Left ventricle myocardium inferior (tissue), 1 donor: ENCODE data around the gene NFKBIL1. TPM values are rescaled to one million over a fixed set of nuclear protein-coding genes. Genes with fewer than 3 reads are reported as not detected.
A peak's percentile ranks its signal among the peaks of the same experiment; 100 is the strongest.
"Not testable (repeated sequence)": the region's sequence is repeated elsewhere in the genome, so short reads cannot be mapped to it uniquely, and the experiment has no call there.

Experiments
- DNase-seq: peaks from one replicate; pipeline ENCODE4 v3.0.0-alpha.2; 2020
- H3K27ac ChIP-seq: fragments of 200-600 bp; replicated peaks from 2 replicates; pipeline ENCODE4 v1.8.0; 2021
- H3K27me3 ChIP-seq: fragments of 200-600 bp; 2 replicates; pipeline ENCODE4 v1.8.0; 2021; ENCODE audit warnings: low read depth
- H3K36me3 ChIP-seq: fragments of 200-600 bp; 2 replicates; pipeline ENCODE4 v1.8.0; 2021
- H3K4me1 ChIP-seq: fragments of 200-600 bp; 2 replicates; pipeline ENCODE4 v1.8.0; 2021
- H3K4me3 ChIP-seq: fragments of 200-600 bp; 2 replicates; pipeline ENCODE4 v1.8.0; 2021; ENCODE audit warnings: mild to moderate bottlenecking, moderate library complexity
- H3K9me3 ChIP-seq: fragments of 200-600 bp; replicated peaks from 2 replicates; pipeline ENCODE4 v1.8.0; 2021
- intact Hi-C: fragments of 100-400 bp; cut with micrococcal nuclease; formaldehyde crosslinking; loops from one replicate; pipeline ENCODE4 v1.11.0; 2022
- total RNA-seq: library from RNA; stranded (reverse); fragmentation: NEBNext Ultra II Directional; extraction: Animal tissue kit (Norgen Biotek cat#: 25700); gene quantifications from one replicate; pipeline ENCODE4 v1.2.1, GENCODE V29; 2021
- TF ChIP-seq, protein P1 (sequence below): fragments of 200-600 bp; IDR thresholded peaks from 2 replicates; pipeline ENCODE4 v1.8.0; 2021; ENCODE audit warnings: antibody characterized with exemption, mild to moderate bottlenecking, borderline replicate concordance
- donor health status: DM: no; HTN: yes; CAD: no; lungs with severe emphysema.

Gene NFKBIL1
- total RNA-seq, 1 donor from 2014 or later = 11.5 TPM

GRCh38 chr6:31551371-31551770 lies 4.0 kb downstream of the NFKBIL1 start:
- TF ChIP-seq, protein P1, sequence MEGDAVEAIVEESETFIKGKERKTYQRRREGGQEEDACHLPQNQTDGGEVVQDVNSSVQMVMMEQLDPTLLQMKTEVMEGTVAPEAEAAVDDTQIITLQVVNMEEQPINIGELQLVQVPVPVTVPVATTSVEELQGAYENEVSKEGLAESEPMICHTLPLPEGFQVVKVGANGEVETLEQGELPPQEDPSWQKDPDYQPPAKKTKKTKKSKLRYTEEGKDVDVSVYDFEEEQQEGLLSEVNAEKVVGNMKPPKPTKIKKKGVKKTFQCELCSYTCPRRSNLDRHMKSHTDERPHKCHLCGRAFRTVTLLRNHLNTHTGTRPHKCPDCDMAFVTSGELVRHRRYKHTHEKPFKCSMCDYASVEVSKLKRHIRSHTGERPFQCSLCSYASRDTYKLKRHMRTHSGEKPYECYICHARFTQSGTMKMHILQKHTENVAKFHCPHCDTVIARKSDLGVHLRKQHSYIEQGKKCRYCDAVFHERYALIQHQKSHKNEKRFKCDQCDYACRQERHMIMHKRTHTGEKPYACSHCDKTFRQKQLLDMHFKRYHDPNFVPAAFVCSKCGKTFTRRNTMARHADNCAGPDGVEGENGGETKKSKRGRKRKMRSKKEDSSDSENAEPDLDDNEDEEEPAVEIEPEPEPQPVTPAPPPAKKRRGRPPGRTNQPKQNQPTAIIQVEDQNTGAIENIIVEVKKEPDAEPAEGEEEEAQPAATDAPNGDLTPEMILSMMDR = peak; percentile 58
- DNase-seq = peak; percentile 46
- intact Hi-C loops, H3K9me3 ChIP-seq, H3K27me3 ChIP-seq, H3K4me3 ChIP-seq: not testable (repeated sequence)
- peaks cover 31% of the 10 kb centered on the region for H3K4me1 ChIP-seq
- H3K36me3 ChIP-seq = peaks cover 48% of the 10 kb centered on the region
- peak overlapping the region; percentile 49 for H3K27ac ChIP-seq

DNA sequence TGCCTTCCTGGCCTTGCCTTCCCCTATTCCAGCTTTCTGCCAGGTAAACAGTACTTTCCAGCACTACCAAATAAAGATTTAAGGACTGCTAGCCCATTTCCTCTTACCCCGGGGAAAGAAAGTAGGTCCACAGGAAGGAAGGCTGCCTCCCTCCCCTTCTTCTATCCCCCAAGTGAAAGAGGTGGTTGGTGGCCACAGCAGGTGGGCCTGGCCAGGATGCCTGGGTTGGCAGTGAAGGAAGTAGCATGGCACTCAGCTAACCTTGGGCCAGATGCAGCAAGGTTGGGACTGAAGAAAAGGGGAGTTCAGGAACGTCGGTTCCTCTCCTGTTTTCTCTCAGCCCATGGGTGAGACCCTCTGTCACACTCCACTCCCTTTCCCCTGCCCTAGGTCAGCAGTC lies 8.9 kb downstream of the NFKBIL1 start:
- TF ChIP-seq, protein P1 = no peak
- H3K4me1 ChIP-seq = peaks cover 45% of the 10 kb centered on the region
- H3K27ac ChIP-seq = no peak overlapping the region

DNA sequence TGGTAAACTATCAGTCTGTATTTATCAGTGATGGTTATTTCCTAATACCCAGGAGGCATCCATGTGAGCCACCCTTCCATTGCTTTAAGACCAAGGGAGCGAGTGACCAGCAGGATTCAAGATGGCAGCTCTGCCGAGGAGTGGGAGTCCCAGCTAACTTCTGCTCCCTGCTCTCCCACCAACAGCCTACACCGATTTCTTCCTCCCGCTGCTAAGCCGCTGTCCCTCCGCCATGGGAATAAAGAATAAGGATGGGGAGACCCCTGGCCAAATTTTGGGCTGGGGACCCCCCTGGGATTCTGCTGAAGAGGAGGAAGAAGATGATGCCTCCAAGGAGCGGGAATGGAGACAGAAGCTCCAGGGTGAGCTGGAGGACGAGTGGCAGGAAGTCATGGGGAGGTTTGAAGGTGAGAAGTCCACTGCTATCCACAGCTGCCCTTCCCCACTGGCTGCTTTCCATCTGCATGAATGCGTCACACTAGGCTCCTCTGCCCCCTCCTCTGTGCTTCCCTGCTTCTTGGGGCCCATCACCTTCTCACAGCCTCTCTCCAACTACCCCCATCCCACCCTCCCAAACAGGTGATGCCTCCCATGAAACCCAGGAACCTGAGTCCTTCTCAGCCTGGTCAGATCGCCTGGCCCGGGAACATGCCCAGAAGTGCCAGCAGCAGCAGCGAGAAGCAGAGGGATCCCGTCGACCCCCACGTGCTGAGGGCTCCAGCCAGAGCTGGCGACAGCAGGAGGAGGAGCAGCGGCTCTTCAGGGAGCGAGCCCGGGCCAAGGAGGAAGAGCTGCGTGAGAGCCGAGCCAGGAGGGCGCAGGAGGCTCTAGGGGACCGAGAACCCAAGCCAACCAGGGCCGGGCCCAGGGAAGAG lies 10.3 kb downstream of the NFKBIL1 start:
- H3K27me3 ChIP-seq = no peaks in the 10 kb centered on the region
- no peak for DNase-seq
- peak overlapping the region; percentile 81 for H3K27ac ChIP-seq
- TF ChIP-seq, protein P1 = no peak
- H3K9me3 ChIP-seq = no peaks in the 10 kb centered on the region
- H3K4me3 ChIP-seq = peak overlapping the region; percentile 7
- H3K36me3 ChIP-seq = peaks cover 42% of the 10 kb centered on the region
- H3K4me1 ChIP-seq = peaks cover 48% of the 10 kb centered on the region
- intact Hi-C loops = no loop called here

More for the DNA sequence above, 8.9 kb downstream of the NFKBIL1 start:
- no peak for DNase-seq
- Histone ChIP-seq H3K4me3 (no peak overlapping the region), H3K9me3 (no peaks in the 10 kb centered on the region), H3K36me3 (peaks cover 48% of the 10 kb centered on the region), H3K27me3 (no peaks in the 10 kb centered on the region)
- intact Hi-C loops = no loop called here

- intact Hi-C loops = no loop called here
- Histone ChIP-seq H3K27ac (peak overlapping the region; percentile 81), H3K27me3 (no peaks in the 10 kb centered on the region), H3K4me3 (peak overlapping the region; percentile 7), H3K36me3 (peaks cover 40% of the 10 kb centered on the region), H3K4me1 (peaks cover 48% of the 10 kb centered on the region), H3K9me3 (no peaks in the 10 kb centered on the region)
- TF ChIP-seq, protein P1 = no peak
- no peak for DNase-seq
Observed at GRCh38 chr6:31558318-31558625, 10.9 kb downstream of the NFKBIL1 start.

DNA sequence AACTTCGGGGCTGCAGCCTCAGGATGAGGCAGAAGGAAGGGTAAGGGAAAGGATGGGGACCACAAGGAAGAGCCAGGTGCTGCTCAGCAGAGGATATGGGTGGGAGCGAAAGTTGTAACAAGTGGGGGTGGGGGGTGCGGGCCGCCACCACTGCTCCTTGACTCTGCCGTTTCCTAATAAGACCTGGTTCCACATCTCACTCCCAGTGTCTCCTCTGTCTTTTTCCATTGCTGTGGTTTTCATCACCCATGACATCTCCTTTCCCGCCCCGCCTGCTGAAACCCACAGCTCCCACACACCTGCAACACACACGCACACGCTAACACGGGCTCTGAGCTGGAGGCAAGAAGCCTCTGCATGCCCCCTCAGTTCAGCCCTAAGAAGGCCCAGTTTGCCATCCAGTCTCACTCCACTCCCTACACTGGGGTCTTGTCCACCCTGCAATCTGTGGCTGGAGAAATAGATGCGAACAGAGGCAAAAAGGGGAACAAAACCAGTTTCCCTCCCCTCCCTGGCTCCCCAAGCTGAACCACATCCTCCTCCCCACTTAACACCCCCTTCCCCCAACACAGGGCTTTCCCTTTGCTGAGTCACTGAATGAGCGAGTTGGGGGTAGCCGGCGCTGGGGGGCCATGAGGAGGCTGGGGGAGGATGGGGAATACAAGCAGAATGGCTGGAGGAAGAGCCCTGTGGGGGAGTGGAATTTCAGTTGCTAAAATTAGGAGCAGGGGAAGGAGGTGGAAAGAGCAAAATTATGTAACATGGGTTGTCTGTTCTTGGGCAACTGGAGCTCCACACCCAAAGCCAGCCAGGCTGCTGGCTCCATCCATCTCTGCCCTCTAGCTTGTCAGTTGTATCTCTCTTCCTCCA lies 11.5 kb downstream of the NFKBIL1 start:
- intact Hi-C loops = no loop called here
- Histone ChIP-seq H3K4me1 (peaks cover 48% of the 10 kb centered on the region), H3K9me3 (no peaks in the 10 kb centered on the region), H3K4me3 (peak overlapping the region; percentile 21), H3K36me3 (peaks cover 34% of the 10 kb centered on the region), H3K27ac (peak overlapping the region; percentile 81), H3K27me3 (no peaks in the 10 kb centered on the region)
- TF ChIP-seq, protein P1 = no peak
- DNase-seq = peak; percentile 26
